B cell (primary cell): ENCODE data around the gene XYLT1.

Source experiments
- EZH2 ChIP-seq: IDR thresholded peaks from 2 replicates; pipeline ENCODE4 v1.6.1; 2012; ENCODE audit warnings: borderline replicate concordance, low read depth, mild to moderate bottlenecking, moderate library complexity, low read length; ENCODE audit not compliant: insufficient read depth, poor library complexity, severe bottlenecking
- TF ChIP-seq, protein P1 (sequence below): fragments of 200-600 bp; IDR thresholded peaks from one replicate; pipeline ENCODE4 v1.8.0; 2022; ENCODE audit warnings: antibody characterized with exemption, mild to moderate bottlenecking

DNA sequence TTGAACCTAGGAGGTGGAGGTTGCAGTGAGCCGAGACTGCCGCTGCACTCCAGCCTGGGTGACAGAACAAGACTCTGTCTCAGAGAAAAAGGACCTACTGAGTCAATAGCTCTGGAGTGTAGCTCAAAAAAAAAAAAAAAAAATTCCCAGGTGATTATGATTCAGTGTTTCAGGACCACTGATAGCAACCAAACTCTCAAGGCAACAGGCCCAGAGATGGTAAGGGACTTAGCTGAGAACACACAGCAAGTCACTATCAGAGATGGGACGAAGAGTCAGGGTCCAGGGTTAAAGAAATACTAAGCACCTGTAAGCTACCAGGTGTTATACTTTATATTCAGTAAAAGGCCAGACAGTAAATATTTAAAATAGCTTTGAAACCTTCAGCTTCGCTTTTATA is 335.3 kb downstream of the XYLT1 start:
- TF ChIP-seq, protein P1, sequence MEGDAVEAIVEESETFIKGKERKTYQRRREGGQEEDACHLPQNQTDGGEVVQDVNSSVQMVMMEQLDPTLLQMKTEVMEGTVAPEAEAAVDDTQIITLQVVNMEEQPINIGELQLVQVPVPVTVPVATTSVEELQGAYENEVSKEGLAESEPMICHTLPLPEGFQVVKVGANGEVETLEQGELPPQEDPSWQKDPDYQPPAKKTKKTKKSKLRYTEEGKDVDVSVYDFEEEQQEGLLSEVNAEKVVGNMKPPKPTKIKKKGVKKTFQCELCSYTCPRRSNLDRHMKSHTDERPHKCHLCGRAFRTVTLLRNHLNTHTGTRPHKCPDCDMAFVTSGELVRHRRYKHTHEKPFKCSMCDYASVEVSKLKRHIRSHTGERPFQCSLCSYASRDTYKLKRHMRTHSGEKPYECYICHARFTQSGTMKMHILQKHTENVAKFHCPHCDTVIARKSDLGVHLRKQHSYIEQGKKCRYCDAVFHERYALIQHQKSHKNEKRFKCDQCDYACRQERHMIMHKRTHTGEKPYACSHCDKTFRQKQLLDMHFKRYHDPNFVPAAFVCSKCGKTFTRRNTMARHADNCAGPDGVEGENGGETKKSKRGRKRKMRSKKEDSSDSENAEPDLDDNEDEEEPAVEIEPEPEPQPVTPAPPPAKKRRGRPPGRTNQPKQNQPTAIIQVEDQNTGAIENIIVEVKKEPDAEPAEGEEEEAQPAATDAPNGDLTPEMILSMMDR = no peak
- TF ChIP-seq EZH2 = no peak
